ENCODE results near the gene FAM3D.

Gene FAM3D

DNA sequence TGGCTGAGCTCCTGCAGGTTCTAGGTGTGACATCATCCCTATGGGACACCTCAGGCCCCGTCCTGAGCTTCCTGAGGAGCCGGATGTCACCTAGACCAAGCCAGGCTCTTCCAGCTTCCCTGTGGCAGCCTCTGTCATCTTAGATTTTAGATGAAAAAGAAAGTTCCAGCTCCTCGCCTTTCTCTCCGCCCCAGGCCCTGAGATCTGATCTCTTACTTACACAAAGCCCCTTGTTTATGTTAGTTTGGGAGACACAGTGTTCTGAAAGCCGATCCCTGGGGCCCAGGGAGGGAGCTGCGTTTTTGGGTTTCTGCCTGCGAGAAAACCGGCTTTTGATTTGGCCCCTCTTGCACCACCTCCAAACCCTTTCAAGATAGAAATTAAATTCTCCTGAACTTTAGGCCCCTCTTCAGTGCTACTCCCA is 49.2 kb downstream of the FAM3D start:
- TF ChIP-seq, protein P1, sequence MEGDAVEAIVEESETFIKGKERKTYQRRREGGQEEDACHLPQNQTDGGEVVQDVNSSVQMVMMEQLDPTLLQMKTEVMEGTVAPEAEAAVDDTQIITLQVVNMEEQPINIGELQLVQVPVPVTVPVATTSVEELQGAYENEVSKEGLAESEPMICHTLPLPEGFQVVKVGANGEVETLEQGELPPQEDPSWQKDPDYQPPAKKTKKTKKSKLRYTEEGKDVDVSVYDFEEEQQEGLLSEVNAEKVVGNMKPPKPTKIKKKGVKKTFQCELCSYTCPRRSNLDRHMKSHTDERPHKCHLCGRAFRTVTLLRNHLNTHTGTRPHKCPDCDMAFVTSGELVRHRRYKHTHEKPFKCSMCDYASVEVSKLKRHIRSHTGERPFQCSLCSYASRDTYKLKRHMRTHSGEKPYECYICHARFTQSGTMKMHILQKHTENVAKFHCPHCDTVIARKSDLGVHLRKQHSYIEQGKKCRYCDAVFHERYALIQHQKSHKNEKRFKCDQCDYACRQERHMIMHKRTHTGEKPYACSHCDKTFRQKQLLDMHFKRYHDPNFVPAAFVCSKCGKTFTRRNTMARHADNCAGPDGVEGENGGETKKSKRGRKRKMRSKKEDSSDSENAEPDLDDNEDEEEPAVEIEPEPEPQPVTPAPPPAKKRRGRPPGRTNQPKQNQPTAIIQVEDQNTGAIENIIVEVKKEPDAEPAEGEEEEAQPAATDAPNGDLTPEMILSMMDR (IDR thresholded peaks at IDR 0.05; ENCODE audit: low read depth, low read length, poor library complexity, severe bottlenecking): no peak
- no peak for TF ChIP-seq EZH2phosphoT487 (IDR thresholded peaks at IDR 0.05; ENCODE audit: borderline replicate concordance, low read length)

DNA sequence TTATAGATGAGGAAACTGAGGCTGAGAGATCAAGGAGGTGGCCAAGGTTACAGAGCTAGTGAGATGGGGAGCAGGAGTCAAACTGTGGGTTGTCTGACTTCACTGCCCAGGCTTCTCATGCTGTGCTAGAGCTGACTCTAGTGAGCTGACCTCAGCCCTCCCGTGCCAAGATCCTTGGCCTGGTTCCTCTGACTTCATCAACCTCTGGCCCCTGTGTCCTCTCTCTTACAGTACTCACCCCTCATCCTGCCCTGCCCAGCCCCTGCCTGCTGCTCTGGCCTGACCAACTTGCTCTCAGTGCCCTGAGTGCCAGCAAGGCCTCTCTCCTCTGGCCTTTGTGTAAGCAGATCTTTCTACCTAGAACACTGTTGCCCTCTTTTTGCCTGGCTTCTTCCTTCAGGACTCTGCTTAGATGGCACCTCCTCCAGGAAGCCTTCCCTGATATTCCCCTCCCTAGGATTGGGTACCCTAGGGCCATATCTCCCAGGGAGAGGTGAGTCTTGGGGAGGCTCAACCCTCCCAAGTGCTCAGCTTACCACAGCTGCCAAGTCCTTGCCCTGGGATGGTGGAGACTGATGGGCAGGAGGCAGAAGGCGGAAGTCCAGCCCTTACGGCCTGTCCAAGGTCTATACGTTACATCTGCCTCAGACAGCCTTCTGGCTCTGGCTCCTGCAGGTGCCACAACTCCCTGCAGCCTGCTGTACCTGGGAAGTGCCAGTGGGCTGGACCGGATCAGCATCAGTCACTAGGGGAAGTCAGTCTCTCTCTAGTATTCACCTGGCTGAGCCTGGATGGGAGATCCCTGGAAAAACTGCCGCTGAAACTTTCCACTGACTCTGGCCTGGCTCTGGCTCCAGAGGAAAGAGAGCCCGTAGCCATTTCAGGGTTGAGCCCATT is 53.1 kb downstream of the FAM3D start:
- Histone ChIP-seq H4K20me1 (ENCODE audit: control insufficient read depth, insufficient read depth, low read depth, low read length) (no peaks in the 10 kb centered on the region), H3K36me3 (ENCODE audit: control insufficient read depth, low read length) (no peaks in the 10 kb centered on the region), H3K79me2 (ENCODE audit: control insufficient read depth, low read length) (no peaks in the 10 kb centered on the region), H3K27ac (ENCODE audit: low read depth, low read length) (no peak overlapping the region), H3K4me1 (ENCODE audit: control insufficient read depth, low read length) (no peaks in the 10 kb centered on the region), H3K4me2 (ENCODE audit: low read length) (no peak overlapping the region), H3F3A (ENCODE audit: control insufficient read depth, insufficient read depth) (no peaks in the 10 kb centered on the region), H3K4me3 (ENCODE audit: low read length) (no peak overlapping the region), H3K9me3 (ENCODE audit: control insufficient read depth, insufficient read depth, low read length) (no peaks in the 10 kb centered on the region), H3K9me2 (replicated peaks; ENCODE audit: control insufficient read depth, low read length) (no peaks in the 10 kb centered on the region), H3K27me3 (ENCODE audit: control insufficient read depth, low read length) (no peaks in the 10 kb centered on the region)
- TF ChIP-seq EZH2phosphoT487 (IDR thresholded peaks at IDR 0.05; ENCODE audit: borderline replicate concordance, low read length): no peak
- TF ChIP-seq, protein P1 (IDR thresholded peaks at IDR 0.05; ENCODE audit: low read depth, low read length, poor library complexity, severe bottlenecking): no peak

More for the DNA sequence above, 49.2 kb downstream of the FAM3D start:
- Histone ChIP-seq H3K4me2 (ENCODE audit: low read length) (no peak overlapping the region), H3K27me3 (ENCODE audit: control insufficient read depth, low read length) (no peaks in the 10 kb centered on the region), H3K36me3 (ENCODE audit: control insufficient read depth, low read length) (no peaks in the 10 kb centered on the region), H3K9me2 (replicated peaks; ENCODE audit: control insufficient read depth, low read length) (no peaks in the 10 kb centered on the region), H3K79me2 (ENCODE audit: control insufficient read depth, low read length) (no peaks in the 10 kb centered on the region), H3K4me3 (ENCODE audit: low read length) (no peak overlapping the region), H3F3A (ENCODE audit: control insufficient read depth, insufficient read depth) (no peaks in the 10 kb centered on the region), H3K9me3 (ENCODE audit: control insufficient read depth, insufficient read depth, low read length) (no peaks in the 10 kb centered on the region), H3K4me1 (ENCODE audit: control insufficient read depth, low read length) (no peaks in the 10 kb centered on the region), H3K27ac (ENCODE audit: low read depth, low read length) (no peak overlapping the region), H4K20me1 (ENCODE audit: control insufficient read depth, insufficient read depth, low read depth, low read length) (no peaks in the 10 kb centered on the region)

DNA sequence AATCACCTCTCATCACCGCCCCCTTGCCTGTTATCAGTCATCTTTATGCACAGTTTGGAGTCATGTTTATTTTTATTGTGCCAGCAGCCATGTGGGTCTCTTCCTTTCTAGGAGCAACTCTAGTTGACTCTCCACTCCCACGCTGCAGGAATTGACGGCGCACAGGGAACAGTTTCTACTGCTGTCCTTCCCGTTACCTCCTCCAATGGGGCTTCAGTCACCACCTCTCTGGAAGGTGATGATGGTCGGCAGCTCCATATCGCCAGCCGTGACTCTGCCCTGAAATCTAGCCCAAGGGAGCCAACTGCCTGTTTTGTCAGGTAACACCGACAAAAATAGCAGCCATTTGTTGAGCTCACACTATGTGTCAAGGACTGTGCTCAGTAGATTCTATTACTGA is 53.7 kb downstream of the FAM3D start:
- TF ChIP-seq, protein P1 (IDR thresholded peaks at IDR 0.05; ENCODE audit: low read depth, low read length, poor library complexity, severe bottlenecking): no peak
- no peak for TF ChIP-seq EZH2phosphoT487 (IDR thresholded peaks at IDR 0.05; ENCODE audit: borderline replicate concordance, low read length)
- H3K27ac ChIP-seq (ENCODE audit: low read depth, low read length): no peak overlapping the region

More for the DNA sequence above, 53.7 kb downstream of the FAM3D start:
- no peaks in the 10 kb centered on the region for H3F3A ChIP-seq (ENCODE audit: control insufficient read depth, insufficient read depth)
- H3K4me2 ChIP-seq (ENCODE audit: low read length): no peak overlapping the region
- no peaks in the 10 kb centered on the region for H3K9me3 ChIP-seq (ENCODE audit: control insufficient read depth, insufficient read depth, low read length)
- H3K4me1 ChIP-seq (ENCODE audit: control insufficient read depth, low read length): no peaks in the 10 kb centered on the region
- H3K4me3 ChIP-seq (ENCODE audit: low read length): no peak overlapping the region
- no peaks in the 10 kb centered on the region for H3K27me3 ChIP-seq (ENCODE audit: control insufficient read depth, low read length)
- no peaks in the 10 kb centered on the region for H3K36me3 ChIP-seq (ENCODE audit: control insufficient read depth, low read length)
- H4K20me1 ChIP-seq (ENCODE audit: control insufficient read depth, insufficient read depth, low read depth, low read length): no peaks in the 10 kb centered on the region
- no peaks in the 10 kb centered on the region for H3K79me2 ChIP-seq (ENCODE audit: control insufficient read depth, low read length)
- no peaks in the 10 kb centered on the region for H3K9me2 ChIP-seq (replicated peaks; ENCODE audit: control insufficient read depth, low read length)

Measured in DOHH2 (cell line).